HG03439 (cell line): ENCODE measurements around the gene PERP.

ENCODE experiments used
- ATAC-seq: cut with Tn5 transposase; IDR thresholded peaks from one replicate; pipeline ENCODE4 v1.9.1; 2021; ENCODE audit warnings: mild to moderate bottlenecking, moderate library complexity; ENCODE audit not compliant: unreplicated experiment

PERP gene

DNA sequence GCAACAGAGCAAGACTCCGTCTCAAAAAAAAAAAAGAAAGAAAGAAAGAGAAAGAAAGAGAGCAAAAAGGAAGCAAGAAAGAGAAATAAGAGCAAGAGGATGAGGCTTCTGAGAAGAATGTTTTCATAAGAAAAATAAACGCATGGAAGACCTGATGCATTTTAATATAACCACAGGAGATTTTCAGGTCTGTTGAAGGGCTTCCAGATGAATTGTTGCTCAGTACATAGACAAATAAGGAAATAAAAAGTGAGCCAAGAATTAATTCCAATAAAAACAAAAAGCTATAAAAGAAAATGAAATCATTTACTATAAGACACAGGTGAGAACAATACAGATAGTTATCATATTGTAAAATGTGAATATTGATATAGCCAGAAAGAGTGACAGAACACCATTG is 43.5 kb downstream of the PERP start:
- ATAC-seq, result no peak

DNA sequence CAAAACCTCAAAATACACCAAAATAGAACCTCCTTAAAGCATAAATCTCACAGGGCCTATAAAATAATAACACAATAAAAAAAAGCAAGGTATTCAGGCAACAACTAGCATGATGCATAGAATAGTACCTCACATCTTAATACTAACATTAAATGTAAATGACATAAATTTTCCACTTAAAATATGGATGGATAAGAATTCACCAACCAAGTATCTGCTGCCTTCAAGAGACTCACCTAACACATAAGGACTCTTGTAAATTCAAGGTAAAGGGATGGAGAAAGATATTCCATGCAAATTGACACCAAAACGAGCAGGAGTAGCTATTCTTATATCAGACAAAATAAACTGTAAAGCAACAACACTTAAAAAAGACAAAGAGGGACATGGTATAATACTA is 52.2 kb downstream of the PERP start:
- no peak for ATAC-seq

GRCh38 chr6:138052783-138053182 is 54.4 kb downstream of the PERP start:
- no peak for ATAC-seq

- ATAC-seq, result no peak
Observed at GRCh38 chr6:138044972-138045371, 62.2 kb downstream of the PERP start.

GRCh38 chr6:138044458-138044857 is 62.8 kb downstream of the PERP start:
- no peak for ATAC-seq
